Limb (tissue), 2 donors: ENCODE results near the gene NTF4.
A peak's percentile ranks its signal among the peaks of the same experiment; 100 is the strongest.
"Not testable (repeated sequence)": the region's sequence is repeated elsewhere in the genome, so short reads cannot be mapped to it uniquely, and the experiment has no call there.

Experiments
- DNase-seq, 2 donors: peaks; one replicate each; pipeline ENCODE4 v3.0.0-alpha.2; 2016; ENCODE audit errors: extremely low spot score in 2 of 2

NTF4 gene

DNA sequence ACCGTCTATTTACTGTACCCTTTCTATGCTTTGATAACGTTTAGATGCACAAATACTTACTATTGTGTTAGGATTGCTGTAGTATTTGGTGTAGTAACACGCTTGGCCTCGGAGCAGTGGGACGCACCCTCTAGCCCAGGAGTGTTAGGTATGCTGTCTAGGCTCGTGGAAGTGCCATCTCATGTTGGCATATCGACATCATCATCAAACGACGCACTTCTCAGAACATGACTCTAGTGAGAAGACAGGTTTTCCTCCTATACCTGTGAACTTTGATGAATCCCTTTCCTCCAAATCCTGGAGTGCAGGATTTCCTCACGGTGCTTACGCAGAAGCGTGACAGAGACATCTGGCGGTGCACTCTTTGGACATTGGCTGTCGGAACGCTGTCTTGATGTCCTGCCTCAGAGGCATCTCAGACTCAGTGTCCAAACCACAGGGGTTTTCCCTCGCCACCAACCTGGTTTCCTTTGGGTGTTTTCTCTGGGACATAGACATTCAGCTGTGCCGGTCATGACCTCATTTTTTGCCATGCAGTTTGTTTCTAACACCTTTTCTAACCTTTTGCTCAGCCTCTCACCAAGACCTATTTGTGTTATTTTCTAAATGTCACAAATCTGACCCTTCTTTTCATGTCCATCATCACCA is 26.9 kb upstream of the NTF4 start:
- DNase-seq = no peak

DNA sequence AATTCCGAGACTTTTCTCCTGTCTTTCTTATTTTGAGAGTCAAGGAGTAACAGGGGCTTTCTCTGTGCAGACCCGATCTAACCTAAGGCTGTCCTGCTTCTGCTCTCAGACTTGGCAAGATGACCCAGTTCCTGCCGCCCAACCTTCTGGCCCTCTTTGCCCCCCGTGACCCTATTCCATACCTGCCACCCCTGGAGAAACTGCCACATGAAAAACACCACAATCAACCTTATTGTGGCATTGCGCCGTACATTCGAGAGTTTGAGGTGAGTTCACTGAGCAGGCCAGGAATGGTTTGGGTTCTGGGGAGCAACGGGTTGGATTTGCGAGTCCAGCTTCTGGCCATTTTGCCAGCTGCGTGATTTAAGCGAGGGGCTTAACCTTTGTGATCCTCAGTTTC is 21.7 kb upstream of the NTF4 start:
- DNase-seq = no peak

DNA sequence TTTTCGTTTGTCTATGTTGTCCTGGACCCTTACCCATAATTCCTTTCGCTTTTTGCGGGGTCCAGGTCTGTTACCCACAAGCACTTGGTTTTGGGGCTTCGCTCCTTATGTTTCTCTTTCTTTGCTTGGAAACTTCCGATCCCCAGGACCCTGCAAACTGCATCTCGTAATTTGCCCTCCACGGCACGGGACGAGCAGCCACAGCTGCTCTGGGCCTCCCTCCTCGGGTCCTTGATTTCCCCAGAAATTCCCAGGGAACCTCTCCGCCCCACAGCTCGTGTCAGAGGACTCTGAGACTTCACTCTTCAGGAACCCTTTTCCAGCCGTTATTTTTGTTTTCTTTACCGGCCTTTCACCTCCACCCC is 21.2 kb upstream of the NTF4 start:
- DNase-seq = no peak

DNA sequence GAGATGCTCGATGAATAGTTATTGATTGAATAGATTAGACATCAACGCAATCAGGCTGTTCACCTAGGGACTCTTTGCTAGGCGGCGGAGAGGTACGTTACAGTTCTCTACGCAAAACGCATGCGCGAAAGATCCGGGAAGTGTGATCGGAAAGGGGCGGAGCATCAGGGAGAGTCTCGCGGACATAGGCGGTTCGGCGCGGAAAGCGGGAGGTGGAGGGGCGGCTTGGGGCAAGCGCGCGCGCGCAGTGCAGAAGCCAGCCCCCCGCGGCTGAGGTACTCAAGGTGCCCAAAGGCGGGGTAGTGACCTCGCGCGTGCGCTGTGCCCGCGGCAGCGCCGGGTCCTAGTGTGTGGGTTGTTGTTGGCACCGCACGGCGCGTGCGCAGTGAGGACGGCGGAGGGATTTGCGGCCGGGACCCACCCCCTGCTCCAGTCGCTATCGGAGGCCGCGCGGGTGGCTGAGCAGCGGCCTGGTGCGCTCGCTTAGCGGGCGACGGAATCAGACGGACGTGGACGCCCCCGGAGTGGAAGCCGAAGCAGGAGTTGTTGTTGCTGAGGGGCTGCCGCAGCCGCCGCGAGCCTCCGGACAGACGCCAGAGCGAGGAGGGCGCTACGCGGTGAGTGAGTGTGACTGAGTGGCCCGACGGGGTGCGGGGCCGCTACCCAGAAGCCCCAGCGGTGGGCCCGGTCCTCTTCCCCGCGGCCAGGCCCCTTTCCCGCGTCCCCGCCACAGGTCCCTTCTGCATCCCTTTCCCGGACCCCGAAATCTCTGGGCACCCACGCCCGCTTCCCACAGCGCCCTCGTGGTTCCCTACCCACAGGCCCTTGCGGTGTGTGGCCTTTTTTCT is 20.6 kb upstream of the NTF4 start, which contains the start of gene SNRNP70:
Gene SNRNP70, plus strand, starts transcription at position 432 of the 848 bp plus-strand sequence. CDS start 964 bp downstream, outside the sequence.
- peak; percentile 100 for DNase-seq

DNA sequence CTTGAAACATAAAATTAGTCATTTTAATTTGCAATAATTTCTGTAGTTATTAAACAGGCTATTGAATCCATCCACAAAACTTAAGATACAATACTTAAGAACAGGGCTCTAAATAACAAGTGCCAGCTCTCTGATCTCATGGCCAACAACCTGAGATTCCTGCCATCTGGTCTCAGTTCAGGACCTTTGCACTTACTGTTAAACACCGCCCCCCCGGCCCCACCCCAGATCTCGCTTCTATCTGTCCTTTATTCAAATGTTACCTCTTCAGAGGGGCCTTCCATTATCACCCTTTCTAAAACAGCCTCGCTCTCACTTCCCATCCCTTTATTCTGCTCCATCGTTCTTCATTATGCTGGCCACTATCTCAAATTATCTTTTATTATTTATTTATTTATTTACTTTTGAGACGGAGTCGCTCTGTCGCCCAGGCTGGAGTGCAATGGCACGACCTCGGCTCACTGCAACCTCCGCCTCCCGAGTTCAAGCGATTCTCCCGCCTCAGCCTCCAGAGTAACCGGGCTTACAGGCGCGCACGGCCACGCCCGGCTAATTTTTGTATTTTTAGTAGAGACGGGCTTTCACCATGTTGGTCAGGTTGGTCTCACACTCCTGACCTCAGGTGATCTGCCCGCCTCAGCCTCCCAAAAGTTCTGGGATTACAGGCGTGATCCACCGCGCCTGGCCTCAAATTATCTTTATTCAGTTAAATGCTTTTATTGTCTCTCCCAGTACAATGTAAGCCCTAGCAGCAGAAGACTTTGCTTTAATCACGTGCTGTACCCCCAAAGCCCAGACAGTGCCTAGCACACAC is 19.8 kb upstream of the NTF4 start:
- no peak for DNase-seq

DNA sequence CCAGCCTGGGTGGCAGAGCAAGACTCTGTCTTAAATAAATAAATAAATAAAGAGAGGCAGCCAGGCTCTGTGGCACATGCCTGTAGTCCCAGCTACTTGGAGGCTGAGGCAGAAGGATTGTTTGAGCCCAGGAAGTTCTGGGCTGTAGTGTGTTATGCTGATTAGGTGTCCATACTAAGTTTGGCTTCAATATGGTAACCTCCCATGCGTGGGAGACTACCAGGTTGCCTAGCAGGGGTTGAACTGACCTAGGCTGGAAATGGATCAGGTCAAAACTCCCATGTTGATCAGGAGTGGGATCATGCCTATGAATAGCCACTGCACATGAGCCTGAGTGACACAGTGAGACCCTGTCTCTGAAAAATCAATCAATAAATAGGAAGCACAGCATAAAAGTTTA is 16.7 kb upstream of the NTF4 start:
- DNase-seq = no peak

DNA sequence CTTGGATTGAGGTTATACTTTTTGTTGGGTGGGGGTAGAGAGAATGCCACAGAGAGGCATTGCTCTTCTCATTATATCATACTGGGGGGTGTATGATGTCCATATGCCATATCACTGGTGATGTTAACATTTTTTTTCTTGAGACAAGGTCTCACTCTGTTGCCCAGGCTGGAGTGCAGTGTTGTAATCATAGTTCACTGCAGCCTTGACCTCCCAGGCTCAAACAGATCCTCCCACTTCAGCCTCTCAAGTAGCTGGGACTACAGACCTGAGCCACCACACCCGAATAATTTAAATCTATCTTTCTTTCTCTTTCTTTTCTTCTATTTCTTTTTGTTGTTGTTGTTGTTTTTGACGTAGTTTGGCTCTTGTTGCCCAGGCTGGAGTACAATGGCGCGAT is 15.8 kb upstream of the NTF4 start:
- DNase-seq = no peak

DNA sequence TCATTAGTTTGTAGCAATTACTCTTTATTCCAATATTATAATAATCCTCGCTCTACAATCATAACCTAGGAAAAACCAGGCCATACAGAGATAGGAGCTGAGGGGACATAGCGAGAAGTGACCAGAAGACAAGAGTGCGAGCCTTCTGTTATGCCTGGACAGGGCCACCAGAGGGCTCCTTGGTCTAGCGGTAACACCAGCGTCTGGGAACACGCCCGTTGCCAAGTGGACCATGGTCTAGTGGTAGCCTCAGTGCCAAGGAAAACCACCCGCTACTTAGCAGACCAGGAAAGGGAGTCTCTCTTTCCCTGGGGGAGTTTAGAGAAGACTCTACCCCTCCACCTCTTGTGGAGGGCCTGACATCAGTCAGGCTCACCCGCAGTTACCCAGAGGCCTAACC is 10.3 kb upstream of the NTF4 start:
- not testable (repeated sequence) for DNase-seq

DNA sequence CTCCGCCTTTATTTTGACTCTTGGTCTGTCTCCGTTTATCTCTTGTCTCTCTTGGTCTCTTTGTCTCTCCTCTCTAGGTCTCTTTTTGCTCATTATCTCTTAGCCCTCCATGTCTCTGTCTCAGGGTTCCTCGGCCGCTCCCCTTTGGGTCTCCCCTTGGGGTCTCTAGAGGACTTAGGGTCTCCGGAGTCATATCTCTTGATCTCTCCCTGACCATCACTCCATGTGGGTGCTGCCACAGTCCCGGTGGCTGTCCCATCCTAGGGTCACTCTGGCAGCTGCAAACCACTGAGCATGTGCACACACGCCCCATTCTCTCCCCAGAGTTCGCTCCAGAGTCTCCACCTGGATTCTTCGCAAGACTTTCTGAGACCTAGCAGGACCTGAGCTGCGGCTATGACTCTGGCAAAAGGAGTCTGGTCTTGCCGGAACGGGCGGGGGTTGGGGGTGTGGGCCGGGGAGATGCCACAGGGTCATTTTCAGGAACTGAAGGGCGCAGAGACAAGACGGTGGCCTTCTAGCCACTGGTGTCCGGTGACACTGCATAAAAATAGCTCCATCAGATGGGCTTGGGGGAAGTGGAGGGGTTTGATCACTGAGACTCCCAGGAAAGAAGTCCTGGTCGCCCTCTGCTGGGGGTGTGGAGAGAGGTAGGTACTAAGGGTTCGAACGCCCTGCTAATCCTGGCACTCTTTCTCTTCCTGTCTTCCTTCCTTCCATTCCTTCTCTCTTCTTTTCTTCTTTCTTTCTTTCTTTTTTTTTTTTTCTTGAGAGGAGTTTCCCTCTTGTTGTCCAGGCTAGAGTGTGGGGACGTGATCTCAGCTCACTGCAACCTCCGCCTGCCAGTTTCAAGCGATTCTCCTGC is 9.1 kb upstream of the NTF4 start:
- no peak for DNase-seq

DNA sequence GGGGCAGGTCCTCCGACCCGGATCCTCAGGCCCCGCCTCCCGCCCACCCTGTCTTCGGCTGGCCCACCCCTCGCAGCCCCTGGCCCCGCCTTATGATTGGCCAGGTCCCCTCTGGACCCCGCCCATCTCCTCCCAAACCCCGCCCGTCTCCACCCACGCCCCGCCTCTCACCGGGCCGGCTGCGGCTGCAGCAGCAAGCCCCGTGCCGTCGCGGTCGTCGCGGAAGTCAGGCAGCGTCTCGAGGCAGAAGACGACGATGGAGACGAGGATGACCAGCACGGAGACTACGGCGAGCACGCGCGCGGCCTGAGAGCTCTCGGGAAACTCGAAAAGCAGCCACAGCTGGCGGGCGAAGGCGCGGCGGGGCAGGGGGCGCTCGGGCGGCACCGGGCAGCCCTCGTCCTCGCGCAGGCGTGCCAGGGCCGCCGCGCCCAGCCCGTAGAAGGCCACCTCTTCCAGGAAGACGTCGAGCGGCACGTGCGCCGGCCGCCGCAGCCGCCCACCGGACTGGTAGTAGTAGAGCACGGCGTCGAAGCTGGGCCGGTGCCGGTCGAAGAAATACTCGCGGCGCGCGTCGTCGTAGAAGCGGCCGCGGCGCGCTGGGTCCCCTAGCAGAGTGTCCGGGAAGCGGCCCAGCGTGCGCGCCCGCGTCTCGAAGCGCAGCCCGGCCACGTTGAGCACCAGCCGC is 7.4 kb upstream of the NTF4 start:
- peak in 1 of 2 donors; percentile 63 for DNase-seq

DNA sequence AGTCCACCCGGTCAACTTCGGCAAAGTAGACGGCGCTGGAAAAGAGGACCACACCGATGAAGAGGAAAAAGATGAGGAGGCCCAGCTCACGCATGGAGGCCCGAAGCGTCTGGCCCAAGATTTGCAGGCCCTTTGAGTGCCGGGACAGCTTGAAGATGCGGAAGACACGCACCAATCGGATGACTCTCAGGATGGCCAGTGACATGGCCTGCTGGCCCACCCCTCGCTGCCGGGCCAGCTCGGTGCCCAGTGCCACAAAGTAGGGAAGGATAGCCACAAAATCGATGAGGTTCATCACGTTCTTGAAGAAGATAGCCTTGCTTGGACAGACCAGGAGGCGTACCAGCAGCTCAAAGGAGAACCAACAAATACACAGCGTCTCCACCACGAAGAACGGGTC is 5.8 kb upstream of the NTF4 start:
- DNase-seq = no peak

DNA sequence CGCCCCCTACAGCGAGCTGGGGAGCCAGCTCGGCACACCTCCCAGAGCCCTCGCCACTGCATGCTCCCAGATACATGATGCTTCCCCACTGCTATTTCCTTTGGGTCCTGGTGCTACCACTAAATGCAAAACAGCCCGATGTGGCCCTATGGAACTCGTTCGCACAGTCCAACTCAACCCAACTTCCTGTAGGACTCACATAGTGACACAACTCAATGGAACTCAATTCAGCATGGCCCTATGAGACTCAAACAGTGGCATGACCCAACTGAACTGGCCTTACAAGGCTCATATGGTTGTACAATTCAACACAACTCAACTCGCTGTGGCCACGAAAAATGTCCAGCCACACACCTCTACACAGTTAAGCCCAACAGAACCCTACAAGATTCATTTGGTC is 4.4 kb upstream of the NTF4 start:
- no peak for DNase-seq

DNA sequence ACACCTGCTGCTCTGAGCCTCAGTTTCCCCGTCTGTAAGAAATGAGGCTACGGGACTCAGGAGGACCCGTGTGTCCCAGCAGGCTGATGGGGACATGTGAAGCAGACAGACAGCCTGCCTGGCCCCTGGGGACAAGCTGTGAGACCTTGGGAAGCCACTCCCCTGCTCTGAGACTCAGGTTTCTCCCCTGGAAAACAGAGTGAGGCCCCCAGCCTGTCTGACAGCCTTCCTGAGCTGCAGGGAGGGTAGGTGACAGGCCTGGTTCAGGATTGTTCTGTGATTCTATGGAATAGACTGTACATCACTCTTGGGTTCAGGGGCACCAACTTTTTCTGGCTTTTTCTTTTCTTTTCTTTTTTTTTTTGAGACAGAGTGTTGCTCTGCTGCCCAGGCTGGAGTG is 2.9 kb upstream of the NTF4 start:
- no peak for DNase-seq

DNA sequence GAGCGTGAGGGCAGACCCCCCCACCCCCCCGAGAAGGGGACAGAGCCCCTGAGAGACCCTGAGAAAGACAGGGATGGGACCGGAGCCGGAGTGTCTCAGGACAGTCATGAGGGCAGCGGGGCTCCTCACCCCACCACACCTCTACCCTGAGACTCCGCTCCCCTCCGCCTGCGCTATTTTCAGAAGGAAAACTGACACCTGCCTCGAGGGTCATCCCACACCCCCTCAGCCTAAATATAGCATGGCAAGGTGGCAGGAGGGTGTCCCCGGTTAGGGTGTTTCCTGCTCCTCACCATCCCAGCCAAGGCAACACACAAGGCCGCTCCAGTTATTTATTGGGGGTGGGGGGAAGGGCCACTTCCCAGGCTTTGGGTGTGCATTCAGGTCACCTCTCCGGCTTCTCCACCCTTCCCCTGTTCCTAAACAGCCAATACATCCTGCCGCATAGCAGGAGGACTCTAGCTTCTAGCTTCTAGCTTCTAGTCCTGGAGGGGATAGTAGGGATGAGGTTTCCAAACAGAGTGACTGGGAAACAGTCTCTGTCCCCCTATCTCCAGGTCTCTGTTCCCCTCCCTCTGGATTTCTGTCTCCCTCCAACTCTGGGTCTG is 1.4 kb upstream of the NTF4 start:
- no peak for DNase-seq

DNA sequence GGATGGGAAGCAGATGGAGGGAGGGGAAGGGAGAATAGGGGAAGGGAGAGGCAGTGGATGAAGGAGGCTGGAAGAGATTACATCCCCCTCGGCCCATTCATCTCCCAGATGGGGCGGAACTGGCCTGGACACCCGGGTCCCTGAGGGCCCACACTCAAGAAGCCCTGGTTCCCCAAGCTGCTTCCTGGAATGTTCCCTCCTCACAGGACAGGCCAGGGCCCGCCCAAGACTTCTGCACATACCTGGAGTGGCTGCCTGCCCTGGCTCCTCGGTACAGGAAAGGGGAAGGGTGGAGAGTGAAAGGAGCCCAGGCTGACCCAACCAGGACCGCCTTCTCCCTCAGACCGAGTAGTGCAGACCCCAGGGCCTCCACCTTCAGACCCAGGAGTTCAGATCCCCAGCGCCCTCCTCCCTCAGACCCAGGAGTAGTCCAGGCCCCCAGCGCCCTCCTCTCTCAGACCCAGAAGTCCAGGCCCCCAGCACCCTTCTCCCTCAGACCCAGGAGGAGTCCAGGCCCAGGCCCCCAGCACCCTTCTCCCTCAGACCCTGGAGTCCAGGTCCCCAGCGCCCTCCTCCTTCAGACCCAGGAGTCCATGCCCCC is 489 bp downstream of the NTF4 start:
- DNase-seq = no peak

DNA sequence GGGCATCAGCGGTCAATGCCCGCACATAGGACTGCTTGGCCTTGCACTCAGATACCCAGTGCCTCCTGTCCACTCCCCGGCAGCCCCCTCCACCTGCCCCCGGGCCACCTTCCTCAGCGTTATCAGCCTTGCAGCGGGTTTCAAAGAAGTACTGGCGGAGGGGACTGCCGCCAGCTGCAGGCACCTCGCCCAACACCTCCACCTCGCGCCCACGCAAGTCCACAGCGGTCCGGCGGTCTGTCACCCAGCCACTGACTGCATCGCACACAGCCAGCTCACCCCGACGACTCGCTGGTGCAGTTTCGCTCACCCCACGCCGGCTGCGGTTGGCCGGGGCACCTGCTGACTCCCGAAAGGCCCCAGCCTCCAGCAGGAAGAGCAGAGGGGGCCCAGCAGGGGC is 3.2 kb downstream of the NTF4 start:
- no peak for DNase-seq

DNA sequence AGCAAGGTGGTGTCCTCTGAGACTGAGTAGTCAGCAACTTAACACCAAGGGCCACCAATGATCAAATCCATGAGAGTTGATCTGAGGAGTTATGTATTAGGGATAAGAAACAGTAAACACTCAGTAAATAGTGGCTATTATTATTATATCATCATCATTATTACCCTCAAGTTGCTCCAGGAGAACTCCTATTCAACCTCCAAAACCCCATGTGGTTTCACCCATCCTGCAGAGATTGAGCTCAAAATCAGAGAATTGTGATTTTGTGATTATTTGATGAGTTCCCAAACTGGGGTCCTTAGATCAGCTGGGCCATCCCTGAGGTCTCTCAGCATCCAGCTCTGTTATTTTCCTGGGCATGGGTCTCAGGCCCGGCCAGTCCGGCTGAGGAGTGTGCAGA is 3.6 kb downstream of the NTF4 start:
- no peak for DNase-seq

DNA sequence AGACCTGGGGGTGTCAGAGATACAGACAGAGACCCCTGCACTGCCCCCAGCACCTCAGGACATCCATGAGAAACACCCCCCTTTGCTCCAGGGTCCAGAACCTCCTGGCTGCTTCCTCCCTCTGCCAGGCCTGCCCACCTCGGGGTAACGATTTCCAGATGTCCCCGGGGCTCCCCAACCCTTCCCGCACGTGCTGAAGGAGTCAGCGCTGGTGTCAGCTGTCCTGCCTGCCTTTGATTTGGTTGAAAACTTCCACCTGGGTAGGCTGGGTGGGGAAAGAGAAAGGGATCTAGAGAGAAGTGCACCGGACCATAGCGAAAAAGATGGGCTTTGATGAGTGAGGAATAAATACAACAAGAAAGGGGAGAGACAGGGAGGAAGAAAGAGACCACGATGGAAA is 5.6 kb downstream of the NTF4 start:
- DNase-seq = no peak

DNA sequence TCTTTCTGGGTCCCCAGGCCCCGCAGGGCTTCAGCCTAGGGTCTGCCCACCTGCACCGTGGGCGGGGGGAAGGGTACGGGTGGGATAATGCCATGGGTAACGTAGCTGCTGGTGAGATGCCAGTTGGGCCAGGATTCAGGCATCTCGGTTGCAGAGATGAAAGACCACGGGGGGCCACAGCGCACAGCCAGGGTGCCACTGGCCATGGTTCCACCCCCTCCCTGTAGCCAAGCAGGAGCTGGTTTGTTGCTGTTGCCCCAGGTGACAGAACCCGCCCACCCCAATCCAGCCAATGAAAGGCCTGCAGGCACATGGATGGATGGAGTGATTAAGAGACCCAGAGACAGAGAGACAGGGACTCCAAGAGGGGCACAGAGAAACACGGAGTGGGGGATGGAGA is 6.1 kb downstream of the NTF4 start:
- DNase-seq = no peak
